OCI-LY3 (cell line): ENCODE measurements around the gene DCT.

Experiments
- H2AFZ ChIP-seq: fragments of 200-600, 300-600 bp; shearing (Covaris generic); 2 replicates; pipeline ENCODE4 v1.6.0; 2014; ENCODE audit warnings: antibody characterized with exemption, low read depth, low read length
- H3K27ac ChIP-seq: fragments of 200-600, 300-600 bp; sonication (generic); 2 replicates; pipeline ENCODE4 v1.5.1; 2014; ENCODE audit warnings: mild to moderate bottlenecking, low read length, moderate library complexity, mixed read lengths
- H3K27me3 ChIP-seq: fragments of 200-600, 300-600 bp; sonication (generic); 2 replicates; pipeline ENCODE4 v1.6.1; 2014; ENCODE audit warnings: low read depth, low read length, mixed read lengths
- H3K36me3 ChIP-seq: fragments of 200-600, 300-600 bp; sonication (generic); replicated peaks from 2 replicates; pipeline ENCODE3; 2014; ENCODE audit warnings: low read depth, low read length, mixed read lengths
- H3K4me1 ChIP-seq: fragments of 300-600, 200-600 bp; sonication (generic); 2 replicates; pipeline ENCODE4 v1.6.1; 2014; ENCODE audit warnings: low read length, mixed read lengths
- H3K4me2 ChIP-seq: fragments of 200-600, 300-600 bp; sonication (generic); 2 replicates; pipeline ENCODE4 v1.6.1; 2014; ENCODE audit warnings: low read length, mixed read lengths
- H3K4me3 ChIP-seq: fragments of 300-600, 200-600 bp; sonication (generic); 2 replicates; pipeline ENCODE4 v1.5.1; 2014; ENCODE audit warnings: antibody characterized with exemption, mild to moderate bottlenecking, low read length, moderate library complexity
- H3K79me2 ChIP-seq: fragments of 300-600, 200-600 bp; shearing (Covaris generic); 2 replicates; pipeline ENCODE4 v1.6.1; 2014; ENCODE audit warnings: mild to moderate bottlenecking, low read length, mixed read lengths
- H3K9ac ChIP-seq: fragments of 300-600, 200-600 bp; shearing (Covaris generic); 2 replicates; pipeline ENCODE4 v1.6.0; 2014; ENCODE audit warnings: mild to moderate bottlenecking, low read length, moderate library complexity
- H3K9me3 ChIP-seq: fragments of 200-600, 300-600 bp; shearing (Covaris generic); 2 replicates; pipeline ENCODE4 v1.6.1; 2014; ENCODE audit warnings: low read length, mixed read lengths; ENCODE audit not compliant: insufficient read depth
- H4K20me1 ChIP-seq: fragments of 200-600, 300-600 bp; sonication (generic); 2 replicates; pipeline ENCODE4 v1.6.1; 2016; ENCODE audit warnings: low read length, mixed read lengths; ENCODE audit not compliant: insufficient read depth
- CTCF ChIP-seq: fragments of 200-600, 300-600 bp; sonication (generic); IDR thresholded peaks from 2 replicates; pipeline ENCODE4 v1.5.1; 2014; ENCODE audit warnings: antibody characterized with exemption, low read length, low read depth
- EZH2phosphoT487 ChIP-seq: fragments of 200-600 bp; shearing (Covaris generic); IDR thresholded peaks from 2 replicates; pipeline ENCODE4 v1.6.1; 2018; ENCODE audit warnings: antibody characterized with exemption, mixed run types, low read depth

DCT gene

DNA sequence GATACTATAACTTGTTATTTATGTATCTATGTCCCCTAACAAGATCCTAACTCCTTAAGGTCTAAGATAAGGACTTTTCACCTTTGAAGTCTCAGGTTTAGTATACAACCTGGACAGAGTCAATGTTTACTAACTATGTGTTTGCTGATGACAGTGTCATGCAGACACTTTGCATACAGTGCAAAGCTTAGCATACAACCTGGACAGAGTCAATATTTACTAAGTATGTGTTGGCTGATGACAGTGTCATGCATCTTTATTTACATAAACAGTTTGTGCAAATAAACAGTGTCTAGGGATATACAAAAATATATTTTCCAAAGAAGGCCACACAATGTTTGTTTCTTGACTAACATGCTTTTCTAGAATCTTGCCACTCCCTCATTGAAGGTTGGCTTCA, 34.7 kb downstream of the DCT start:
- H3K79me2 ChIP-seq = no peaks in the 10 kb centered on the region
- no peak overlapping the region for H3K4me2 ChIP-seq
- H3K9ac ChIP-seq = no peak overlapping the region
- H4K20me1 ChIP-seq = no peaks in the 10 kb centered on the region
- H3K4me1 ChIP-seq = no peaks in the 10 kb centered on the region
- H3K27me3 ChIP-seq = no peaks in the 10 kb centered on the region
- H3K27ac ChIP-seq = no peak overlapping the region
- H2AFZ ChIP-seq = no peak overlapping the region
- H3K4me3 ChIP-seq = no peak overlapping the region
- TF ChIP-seq EZH2phosphoT487 (no peak), CTCF (no peak)
- H3K9me3 ChIP-seq = no peaks in the 10 kb centered on the region
- no peaks in the 10 kb centered on the region for H3K36me3 ChIP-seq

DNA sequence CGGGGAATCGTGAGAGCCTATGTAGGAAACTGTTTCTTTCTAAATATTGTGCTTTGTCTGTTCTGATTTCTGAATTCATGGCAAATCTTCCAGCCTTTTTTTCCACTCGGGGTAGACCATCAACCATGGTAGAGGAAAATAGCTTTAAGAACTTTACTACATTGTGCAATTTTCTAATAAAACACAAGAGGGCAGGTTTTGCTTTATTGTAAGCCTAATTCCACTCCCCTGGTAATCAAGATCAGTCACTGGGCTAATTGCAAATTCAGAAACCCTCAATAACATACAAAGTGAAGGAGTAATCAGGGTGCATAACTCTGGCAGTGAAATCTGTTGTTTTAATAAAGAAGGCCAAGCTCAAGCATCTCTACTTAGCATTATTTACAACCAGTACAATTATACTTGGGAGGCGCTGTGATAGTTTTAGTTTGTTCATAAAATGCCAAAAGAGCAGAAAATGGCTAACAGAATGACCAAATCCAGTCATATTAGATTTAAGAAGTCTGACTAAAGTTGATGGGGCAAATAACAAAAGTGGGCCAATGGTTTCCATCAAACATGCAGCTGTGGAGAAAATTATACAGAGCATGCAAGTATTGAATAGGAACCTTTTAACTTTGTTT, 43.8 kb downstream of the DCT start:
- TF ChIP-seq CTCF (peak; percentile 91), EZH2phosphoT487 (no peak)
- Histone ChIP-seq H3K4me1 (peaks cover 13% of the 10 kb centered on the region), H3K36me3 (no peaks in the 10 kb centered on the region), H3K27ac (no peak overlapping the region), H2AFZ (no peak overlapping the region), H3K9me3 (no peaks in the 10 kb centered on the region), H3K4me2 (no peak overlapping the region), H3K79me2 (no peaks in the 10 kb centered on the region), H3K27me3 (0 out of 2 replicates have a peak, but pooled peaks cover 4% of the 10 kb centered on the region), H3K9ac (no peak overlapping the region), H3K4me3 (no peak overlapping the region), H4K20me1 (no peaks in the 10 kb centered on the region)

DNA sequence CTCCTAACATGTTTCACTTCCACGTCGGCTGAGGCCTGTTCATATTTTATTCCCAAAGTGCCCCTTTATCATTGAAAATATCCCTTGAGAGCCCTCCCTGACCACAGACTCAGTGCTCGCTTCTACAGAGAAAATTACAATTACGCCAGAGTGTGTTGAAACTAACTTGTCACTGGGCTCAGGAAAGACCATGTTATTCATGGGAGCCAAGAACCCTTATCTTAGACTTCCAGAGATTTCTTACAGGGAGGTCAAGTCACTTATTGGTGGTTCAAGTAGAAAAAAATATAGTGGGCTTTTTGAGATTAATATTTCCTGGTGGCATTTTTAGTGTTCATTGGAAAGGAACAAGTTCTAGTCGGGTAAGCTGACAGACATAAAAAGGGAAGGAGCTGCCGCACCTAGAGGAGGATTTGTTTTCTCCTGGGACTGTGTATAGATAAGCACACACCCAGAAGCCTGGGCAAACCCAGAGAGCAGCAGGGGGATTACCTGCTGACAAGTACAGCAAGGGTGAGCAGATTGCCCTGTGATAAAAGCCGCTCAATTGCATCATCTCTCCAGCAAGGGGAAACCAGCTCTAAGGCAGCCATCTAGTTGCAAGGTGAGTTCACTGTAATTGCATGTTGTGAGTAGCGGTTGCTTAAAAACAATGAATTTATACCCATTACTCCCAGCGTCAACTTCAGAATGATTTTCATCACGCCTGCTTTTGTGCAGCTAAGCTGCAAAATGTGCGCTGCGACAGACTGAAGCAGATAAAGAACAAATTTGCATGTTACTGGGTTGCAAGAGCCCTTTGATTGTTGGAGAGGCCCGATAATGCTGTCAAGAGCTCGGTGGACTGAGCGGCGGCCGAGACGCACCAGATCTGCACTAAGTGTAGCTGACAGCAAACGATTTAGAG, 46.2 kb downstream of the DCT start:
- H3K36me3 ChIP-seq = no peaks in the 10 kb centered on the region
- no peaks in the 10 kb centered on the region for H3K27me3 ChIP-seq
- peaks cover 13% of the 10 kb centered on the region for H3K4me1 ChIP-seq
- peak overlapping the region; percentile 11; the same call in 1 of the 2 replicates for H3K4me3 ChIP-seq
- peak overlapping the region; percentile 27 for H2AFZ ChIP-seq
- no peaks in the 10 kb centered on the region for H4K20me1 ChIP-seq
- H3K9me3 ChIP-seq = no peaks in the 10 kb centered on the region
- no peak overlapping the region for H3K9ac ChIP-seq
- TF ChIP-seq CTCF (no peak), EZH2phosphoT487 (no peak)
- no peak overlapping the region for H3K27ac ChIP-seq
- no peaks in the 10 kb centered on the region for H3K79me2 ChIP-seq
- peak overlapping the region; percentile 53 for H3K4me2 ChIP-seq

DNA sequence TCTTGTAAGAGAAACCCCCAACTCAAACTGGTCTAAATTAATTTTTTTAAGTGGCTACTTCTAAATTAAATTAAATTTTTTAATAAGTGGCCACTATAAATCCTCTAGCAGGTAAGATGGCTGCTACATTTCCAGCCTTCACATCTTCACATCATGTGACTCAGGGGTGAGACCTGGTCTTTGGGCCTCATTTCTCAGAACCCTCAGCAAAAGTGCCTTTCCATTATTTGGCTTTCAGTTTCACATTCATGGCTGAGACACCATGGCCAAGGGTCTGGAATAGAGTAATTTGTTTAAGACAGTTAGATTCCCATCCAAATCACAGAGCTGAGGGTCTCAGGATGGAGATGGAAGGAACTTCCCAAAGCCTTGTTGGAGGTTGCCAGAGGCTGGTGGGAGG, 47.5 kb downstream of the DCT start:
- Histone ChIP-seq H3K4me2 (no peak overlapping the region), H3K27me3 (no peaks in the 10 kb centered on the region), H3K27ac (no peak overlapping the region), H3K9me3 (no peaks in the 10 kb centered on the region), H2AFZ (no peak overlapping the region), H3K79me2 (no peaks in the 10 kb centered on the region), H4K20me1 (no peaks in the 10 kb centered on the region), H3K4me1 (peaks cover 21% of the 10 kb centered on the region), H3K36me3 (no peaks in the 10 kb centered on the region), H3K9ac (no peak overlapping the region), H3K4me3 (no peak overlapping the region)
- TF ChIP-seq CTCF (no peak), EZH2phosphoT487 (no peak)
